GM18873 (cell line): ENCODE results near the gene LCN12.

Experiments used
- ATAC-seq: cut with Tn5 transposase; IDR thresholded peaks from one replicate; pipeline ENCODE4 v1.9.1; 2021; ENCODE audit warnings: mild to moderate bottlenecking, moderate library complexity, moderate number of reproducible peaks; ENCODE audit not compliant: unreplicated experiment, low FRiP score

The LCN12 gene

DNA sequence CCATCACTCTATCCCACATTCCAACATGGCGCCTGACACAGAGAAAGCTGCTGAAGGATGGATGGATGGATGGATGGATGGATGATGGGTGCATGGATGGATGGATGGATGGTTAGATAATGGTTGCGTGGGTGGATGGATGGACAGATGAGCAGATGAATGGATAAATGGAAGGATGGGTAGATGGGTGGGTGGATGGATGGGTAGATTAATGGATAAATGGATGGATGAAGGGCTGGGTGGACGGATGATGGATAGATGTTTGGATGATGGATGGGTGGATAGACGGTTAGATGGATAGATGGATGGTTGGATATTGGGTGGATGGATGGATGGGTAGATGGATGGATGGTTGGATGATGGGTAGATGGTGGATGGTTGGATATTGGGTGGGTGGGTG, 4.5 kb downstream of the LCN12 start:
- no peak for ATAC-seq

GRCh38 chr9:136957461-136957860, 5.4 kb downstream of the LCN12 start:
- no peak for ATAC-seq

GRCh38 chr9:136957901-136958300, 5.8 kb downstream of the LCN12 start:
- no peak for ATAC-seq

DNA sequence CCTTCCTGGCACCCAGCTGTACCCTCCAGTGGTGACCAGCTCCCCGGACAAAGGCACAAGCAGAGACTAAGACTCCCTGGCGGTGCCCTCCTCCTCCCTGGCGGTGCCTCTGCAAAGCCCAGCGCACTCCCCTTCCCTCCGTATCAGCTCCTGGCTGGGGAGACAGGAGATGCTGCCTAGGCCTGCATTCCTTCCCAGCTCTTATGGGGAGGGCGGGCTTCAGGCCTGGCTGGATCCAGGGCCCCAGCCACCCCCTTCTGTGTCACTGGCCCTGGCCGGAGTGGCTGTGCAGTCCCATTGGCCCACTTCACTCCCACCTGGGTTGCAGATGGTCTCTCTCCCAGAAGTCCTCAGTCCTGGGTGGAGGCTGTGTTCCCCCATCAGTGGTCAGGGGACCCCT, 6.4 kb downstream of the LCN12 start:
- ATAC-seq = no peak

- no peak for ATAC-seq
Measured at GRCh38 chr9:136958898-136959850, 7.1 kb downstream of the LCN12 start.

- ATAC-seq = no peak
Measured at GRCh38 chr9:136960212-136960937, 8.3 kb downstream of the LCN12 start.

DNA sequence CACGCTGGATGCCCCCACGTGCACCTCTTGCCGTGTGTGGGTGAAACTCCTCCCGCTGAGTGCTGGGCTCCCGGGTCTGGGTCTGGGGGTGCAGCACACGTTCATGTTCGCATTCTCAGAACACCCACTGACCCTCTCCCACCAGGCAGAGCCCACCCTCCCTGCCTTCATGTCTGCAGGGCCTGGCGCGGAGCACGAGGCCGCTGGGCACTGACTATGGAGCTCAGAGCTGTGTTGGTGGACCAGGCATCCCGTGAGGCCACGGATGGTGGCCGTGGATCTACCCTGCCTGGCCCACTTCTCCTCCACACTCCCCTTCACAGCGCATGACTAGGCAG, 8.8 kb downstream of the LCN12 start:
- no peak for ATAC-seq

- ATAC-seq = no peak
Measured at GRCh38 chr9:136961279-136962065, 9.4 kb downstream of the LCN12 start.

GRCh38 chr9:136962163-136962562, 10.1 kb downstream of the LCN12 start:
- ATAC-seq = no peak

DNA sequence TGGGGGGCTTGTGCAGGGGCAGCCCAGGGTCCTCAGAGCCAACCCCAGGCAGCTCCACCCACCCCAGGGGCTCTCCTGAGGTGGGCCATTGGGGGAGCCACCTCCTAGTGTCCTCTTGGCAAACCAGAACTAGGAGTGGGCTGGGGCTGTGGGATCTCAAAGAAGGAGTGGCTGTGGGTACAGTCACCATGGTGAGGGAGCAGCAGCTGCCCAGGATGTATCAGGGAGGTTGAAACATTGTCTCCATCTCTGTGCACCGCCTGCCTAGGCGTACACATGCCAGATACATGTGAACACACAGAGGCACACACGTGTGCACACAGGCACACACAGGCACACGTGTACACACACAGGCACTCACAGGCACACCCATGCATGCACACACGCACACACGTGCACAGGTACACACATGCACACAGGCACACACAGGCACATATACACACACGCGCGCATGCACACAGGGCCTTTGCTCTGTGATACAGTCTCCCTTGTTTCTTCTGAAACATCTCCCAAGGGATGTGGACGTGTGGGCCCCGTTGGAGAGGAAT, 10.7 kb downstream of the LCN12 start:
- no peak for ATAC-seq

DNA sequence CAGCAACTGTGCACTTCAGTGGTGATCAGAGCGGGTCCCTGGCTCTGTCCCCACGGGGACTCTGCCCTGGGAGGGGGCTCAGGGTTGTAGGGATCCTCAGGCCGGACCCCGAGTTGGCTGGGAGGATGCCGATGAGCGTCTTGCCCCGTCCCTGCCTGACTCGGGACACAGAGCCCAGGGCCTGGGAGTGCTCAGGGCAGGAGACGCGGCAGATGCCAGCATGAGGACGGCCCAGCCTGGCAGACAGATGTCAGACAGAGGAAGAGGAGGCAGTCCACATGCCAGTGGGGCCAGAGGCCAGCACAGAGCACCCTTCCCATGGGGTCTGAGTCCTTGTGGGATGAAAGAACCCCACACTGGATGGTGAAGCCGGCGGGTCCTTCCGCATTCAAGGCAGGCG, 11.3 kb downstream of the LCN12 start:
- ATAC-seq = no peak

- ATAC-seq = no peak
Measured at GRCh38 chr9:136963751-136964150, 11.7 kb downstream of the LCN12 start.

DNA sequence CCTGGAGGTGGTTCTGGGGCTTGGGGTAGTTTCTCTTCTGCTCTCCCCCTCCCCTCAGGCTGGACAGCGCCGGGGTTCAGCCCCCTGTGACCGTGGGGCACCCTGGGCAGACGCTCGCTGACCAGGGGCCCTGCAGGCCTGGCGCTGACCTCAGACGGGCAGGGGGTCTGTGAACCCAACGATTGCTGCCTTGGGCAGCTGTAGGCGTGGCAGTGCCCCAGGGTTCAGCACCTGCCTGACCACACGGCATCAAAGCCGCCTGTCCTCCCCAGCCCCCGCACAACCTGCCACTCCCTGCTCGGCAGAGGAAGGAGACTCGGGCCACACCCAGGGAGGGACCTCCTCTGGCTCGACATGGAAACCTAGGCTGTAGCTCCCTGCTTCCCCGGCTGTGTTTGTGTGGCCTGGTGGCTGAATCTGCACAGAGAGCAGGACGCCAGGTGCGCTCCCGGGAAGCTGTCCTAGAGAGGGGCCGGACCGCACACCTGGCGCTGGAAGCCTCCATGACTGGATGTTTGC, 12.2 kb downstream of the LCN12 start:
- ATAC-seq = no peak

DNA sequence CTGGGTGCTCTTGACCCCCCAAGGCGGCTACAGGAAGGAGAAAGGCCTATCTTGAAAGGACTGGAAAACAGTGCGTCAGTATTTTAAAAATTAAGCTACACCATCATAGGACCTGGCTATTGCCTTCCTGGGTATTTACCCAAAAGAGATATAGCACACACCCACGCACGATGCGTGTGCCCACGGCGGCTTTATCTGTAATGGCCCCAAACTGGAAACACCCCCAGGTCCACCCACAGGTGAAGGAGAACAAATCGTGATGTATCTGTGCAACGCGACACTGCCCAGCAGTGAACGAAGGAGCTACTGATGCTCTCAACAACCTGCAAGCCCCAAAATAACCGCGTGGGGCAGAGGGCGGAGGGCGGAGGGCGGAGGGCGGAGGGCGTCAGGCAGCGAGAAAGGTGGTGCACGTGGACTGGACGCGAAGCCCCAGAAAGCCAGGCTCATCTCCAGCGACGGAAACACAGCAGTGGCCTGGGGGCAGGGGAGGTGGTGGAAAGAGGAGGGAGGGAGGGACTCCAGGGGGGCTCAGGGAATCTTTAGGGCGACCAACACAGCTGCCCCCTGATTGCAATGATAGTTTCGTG, 12.9 kb downstream of the LCN12 start:
- ATAC-seq = no peak

DNA sequence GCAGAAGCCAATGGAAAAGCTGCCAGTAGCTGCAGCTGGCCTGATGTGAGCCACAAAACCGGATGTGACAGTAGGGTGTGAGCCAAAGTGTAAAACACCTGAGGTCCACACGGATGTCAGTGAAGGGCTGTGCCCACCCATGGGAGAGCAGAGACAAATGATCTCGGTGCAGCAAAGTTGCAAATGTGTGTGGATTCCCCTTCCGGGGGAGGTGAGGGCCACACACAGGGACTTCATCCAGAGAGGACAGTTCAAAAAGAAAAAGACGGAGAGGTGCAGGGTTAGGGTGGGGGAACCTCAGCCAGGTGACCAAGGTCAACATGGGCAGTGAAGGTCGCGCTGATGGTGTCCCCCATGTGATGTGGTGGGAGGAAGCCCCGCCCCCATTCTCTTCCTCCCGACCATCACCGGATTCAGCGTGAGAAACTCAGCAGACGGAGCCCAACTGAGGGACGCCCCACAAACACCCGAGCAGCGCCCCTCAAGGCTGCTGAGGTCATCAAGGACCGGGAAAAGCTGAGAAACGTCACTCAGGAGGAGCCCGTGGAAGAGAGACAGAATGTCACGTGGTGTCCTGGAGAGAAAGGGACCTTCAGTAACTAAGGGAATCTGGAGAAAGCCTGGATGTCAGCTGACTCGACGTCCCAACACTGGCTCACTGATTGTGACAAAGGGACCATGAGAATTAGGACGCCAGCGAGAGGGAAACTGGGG, 13.9 kb downstream of the LCN12 start:
- ATAC-seq = no peak

GRCh38 chr9:136968333-136969127, 16.5 kb downstream of the LCN12 start:
- ATAC-seq = no peak

GRCh38 chr9:136969150-136969549, 17.1 kb downstream of the LCN12 start:
- ATAC-seq = no peak

- ATAC-seq = no peak
Measured at GRCh38 chr9:136969774-136970173, 17.7 kb downstream of the LCN12 start.

DNA sequence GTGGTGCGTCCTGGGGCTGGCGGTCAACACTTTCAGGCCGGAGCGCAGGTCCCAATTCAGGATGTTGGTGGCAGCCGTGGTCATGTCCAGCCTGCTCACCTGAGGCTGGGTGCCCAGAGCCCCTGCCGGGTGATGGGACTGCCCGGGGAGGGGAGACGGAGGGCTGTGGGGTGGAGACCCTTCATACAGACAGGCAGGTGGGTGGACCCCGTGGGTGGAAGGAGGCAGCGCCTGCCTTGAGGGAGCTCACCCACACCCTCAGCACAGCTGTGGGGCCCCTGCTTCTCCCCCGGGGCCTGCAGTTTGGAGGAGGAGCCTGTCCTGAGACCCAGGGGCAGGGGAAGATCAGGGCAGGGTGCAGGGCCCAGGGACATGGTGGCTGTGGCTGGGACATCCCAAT, 18.3 kb downstream of the LCN12 start:
- no peak for ATAC-seq
